GM12891 (cell line): ENCODE data around the gene PARP16.

Experiments
- DNase-seq: peaks from one replicate; pipeline ENCODE4 v3.0.0; 2011; ENCODE audit warnings: low spot score; ENCODE audit not compliant: insufficient read length
- FAIRE-seq: peaks from 2 replicates; lab custom pipeline; 2011; peaks lifted over from hg19 to GRCh38; lab: Jason Lieb, UNC
- PAX5 ChIP-seq: IDR thresholded peaks from 2 replicates; pipeline ENCODE4 v1.6.1; 2011; ENCODE audit warnings: low read length, moderate library complexity, mild to moderate bottlenecking; ENCODE audit not compliant: insufficient read depth, severe bottlenecking
- POLR2A ChIP-seq: IDR thresholded peaks from 2 replicates; pipeline ENCODE4 v1.6.1; 2011; ENCODE audit warnings: low read depth, low read length, control low read depth
- POLR2AphosphoS5 ChIP-seq: IDR thresholded peaks from 2 replicates; pipeline ENCODE4 v1.6.1; 2011; ENCODE audit warnings: low read depth, low read length, control low read depth
- POU2F2 ChIP-seq: IDR thresholded peaks from 2 replicates; pipeline ENCODE4 v1.6.1; 2011; ENCODE audit warnings: low read depth, mild to moderate bottlenecking, control low read depth, low read length, moderate library complexity
- SPI1 ChIP-seq: IDR thresholded peaks from 2 replicates; pipeline ENCODE4 v1.6.1; 2011; ENCODE audit warnings: low read depth, low read length, control low read depth
- TAF1 ChIP-seq: IDR thresholded peaks from 2 replicates; pipeline ENCODE4 v1.6.1; 2011; ENCODE audit warnings: low read depth, low read length, control low read depth

The PARP16 gene

DNA sequence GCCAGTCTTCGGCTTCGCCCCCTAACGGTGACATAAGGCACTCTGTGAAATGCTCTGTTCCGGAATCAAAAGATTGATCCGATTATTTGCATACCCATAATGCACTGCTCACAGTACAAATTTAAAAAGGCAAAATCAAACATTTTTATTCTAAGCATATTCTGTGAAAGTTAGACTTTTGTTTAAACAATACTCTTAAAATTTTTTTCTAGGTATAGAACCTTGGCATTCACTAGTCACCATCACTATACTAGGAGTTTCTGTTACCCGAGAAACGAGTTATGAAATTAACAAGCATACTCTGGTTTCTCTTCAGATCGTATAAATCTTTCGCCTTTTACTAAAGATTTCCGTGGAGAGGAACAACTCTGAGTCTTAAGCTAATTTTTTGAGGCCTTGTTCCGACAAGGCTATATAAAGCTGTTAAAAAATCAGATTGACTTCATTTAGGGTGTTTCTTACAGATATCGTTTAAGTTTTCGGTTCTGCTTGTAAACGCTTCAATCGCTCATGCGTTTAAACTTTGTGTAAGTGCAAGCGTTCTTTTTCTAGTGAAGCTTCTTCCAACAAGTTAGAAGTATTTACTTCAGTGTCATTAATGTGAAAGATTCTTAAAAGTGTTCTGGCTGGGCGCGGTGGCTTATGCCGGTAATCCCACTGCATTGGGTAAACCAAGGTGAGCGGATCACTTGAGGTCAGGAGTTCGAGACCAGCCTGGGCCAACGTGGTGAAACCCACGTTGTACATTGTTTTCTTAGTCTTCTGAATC is 17.9 kb upstream of the PARP16 start, which contains the start of gene RNU5B-1:
TSS of gene RNU5B-1 (plus strand) at position 297 of the 769 bp plus-strand sequence.
- FAIRE-seq: peak; percentile 88
- peak; percentile 100 for TF ChIP-seq POLR2A
- peak; percentile 99 for TF ChIP-seq POU2F2
- TF ChIP-seq SPI1: peak; percentile 49; the same call in 1 of the 2 replicates
- peak; percentile 71; the same call in 1 of the 2 replicates for TF ChIP-seq TAF1
- TF ChIP-seq POLR2AphosphoS5: peak; percentile 100
- peak; percentile 59 for TF ChIP-seq PAX5
- no peak for DNase-seq

DNA sequence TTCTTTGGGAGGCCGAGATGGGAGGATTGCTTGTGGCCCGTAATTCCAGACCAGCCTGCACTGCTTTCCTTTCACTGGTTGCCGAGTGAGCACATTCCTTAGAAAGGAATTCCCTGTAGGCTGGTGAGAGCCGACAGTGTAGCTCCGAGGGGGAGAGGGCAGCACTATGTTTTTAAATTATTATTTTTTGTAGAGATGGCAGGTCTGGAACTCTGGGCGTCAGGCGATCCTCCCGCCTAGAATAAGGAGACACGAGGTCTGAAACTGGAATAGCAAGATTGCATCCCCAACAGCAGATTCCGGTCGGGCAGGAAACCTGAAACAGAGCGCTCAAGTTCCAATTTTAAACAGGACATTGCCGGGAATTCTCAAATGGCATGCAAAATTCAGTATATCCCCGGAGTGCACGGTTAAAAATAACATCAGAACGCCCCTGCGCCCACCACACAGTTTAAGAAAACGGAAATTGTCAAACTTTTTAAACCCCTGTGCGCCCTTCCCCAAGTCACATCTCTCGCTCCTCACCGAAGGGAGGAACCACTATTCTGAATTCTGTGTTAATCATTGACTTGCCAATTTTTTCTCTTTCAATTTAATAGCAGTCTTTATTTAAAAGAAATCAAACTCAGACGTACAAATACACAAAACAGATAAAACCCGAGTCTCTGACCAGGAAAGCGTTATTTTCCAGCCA is 17.2 kb upstream of the PARP16 start:
- no peak for FAIRE-seq
- TF ChIP-seq SPI1 (no peak), PAX5 (no peak), TAF1 (no peak), POLR2A (no peak), POLR2AphosphoS5 (no peak), POU2F2 (no peak)
- no peak for DNase-seq

DNA sequence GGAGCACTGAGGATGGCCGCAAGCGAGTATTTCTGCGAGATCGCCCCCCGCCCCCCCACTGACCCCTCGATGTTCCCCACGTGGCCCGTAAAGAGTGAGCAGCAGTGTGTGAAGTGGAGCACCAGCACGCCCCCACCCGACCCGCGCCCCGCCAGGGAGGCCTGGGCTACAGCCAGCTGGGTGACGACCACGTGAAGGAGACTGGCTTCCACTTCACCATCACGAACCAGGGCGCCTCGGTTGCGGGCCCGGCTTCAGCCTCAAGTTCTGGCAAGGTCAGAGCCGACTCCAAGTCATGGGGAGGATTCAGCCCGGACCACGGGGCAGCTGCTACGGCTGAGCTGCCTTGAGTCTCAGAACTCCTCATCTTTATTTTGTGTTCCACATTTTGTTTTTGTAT is 15.4 kb upstream of the PARP16 start:
- FAIRE-seq (no peak), DNase-seq (no peak)

DNA sequence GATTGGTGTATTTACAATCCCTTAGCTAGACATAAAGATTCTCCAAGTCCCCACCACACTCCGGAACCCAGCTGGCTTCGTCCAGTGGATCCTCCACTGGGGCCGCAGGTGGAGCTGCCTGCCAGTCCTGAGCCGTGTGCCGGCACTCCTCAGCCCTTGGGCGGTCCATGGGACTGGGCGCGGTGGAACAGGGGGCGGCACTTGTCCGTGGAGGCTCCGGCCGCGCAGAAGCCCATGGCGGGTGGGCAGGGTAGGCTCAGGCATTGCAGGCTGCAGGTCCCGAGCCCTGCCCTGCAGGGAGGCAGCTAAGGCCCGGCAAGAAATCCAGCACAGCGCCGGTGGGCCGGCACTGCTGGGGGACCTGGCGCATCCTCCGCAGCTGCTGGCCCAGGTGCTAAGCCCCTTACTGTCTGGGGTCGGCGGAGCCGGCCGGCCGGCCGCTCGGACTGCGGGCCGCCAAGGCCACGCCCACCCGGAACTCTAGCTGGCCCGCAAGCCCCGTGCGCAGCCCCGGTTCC is 14.3 kb upstream of the PARP16 start:
- DNase-seq: no peak
- TF ChIP-seq POU2F2: no peak
- no peak for TF ChIP-seq PAX5
- TF ChIP-seq POLR2A: no peak
- TF ChIP-seq TAF1: no peak
- TF ChIP-seq POLR2AphosphoS5: no peak
- FAIRE-seq: no peak

More for the DNA sequence above, 15.4 kb upstream of the PARP16 start:
- TF ChIP-seq POU2F2 (no peak), SPI1 (no peak), TAF1 (no peak), POLR2AphosphoS5 (no peak), PAX5 (no peak), POLR2A (no peak)

DNA sequence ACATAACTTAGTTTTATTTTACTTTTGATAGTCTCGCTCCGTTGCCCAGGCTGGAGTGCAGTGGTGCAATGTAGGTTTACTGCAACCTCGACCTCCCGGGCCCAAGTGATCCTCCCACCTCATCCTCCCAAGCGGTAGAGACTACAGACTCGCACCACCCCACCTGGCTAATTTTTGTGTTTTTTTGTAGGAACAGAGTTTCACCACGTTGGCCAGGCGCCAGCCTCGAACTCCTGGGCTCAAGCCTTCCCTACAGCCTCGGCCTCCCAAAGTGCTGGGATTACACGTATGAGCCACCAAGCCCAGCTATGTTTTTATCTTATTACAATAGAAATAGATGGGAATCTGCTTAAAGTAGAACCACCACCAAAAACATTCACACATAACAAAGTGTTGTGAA is 12.0 kb upstream of the PARP16 start:
- no peak for DNase-seq
- FAIRE-seq: no peak
- TF ChIP-seq SPI1: no peak

DNA sequence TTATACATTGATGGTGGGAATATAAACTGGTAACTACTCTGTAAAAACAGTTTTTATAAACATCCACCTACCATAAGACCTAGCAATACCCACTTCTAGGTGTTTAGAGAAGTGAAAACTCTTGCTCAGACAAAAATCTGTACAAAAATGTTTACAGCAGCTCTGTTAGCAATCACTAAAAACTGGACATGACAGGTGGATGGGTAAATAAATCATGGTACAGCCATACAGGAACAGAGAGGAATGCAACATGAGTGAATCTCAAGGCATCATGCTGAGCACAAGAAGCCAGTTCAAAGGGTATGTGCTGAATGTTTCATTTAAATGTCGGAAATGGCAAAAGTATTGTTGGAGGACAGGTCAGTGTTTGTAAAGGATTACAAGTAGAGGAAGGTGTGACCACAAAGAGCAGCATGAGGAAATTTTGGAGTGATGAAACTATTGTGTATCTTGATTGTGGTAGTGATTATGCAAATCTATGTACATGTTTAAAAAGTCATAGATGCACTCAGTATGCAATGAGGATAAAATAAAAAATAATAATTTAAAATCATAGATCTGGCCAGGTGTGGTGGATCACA is 6.3 kb upstream of the PARP16 start:
- DNase-seq (no peak), FAIRE-seq (peak; percentile 52)
- TF ChIP-seq POLR2A: no peak
- TF ChIP-seq SPI1: peak; percentile 48; the same call in 1 of the 2 replicates
- no peak for TF ChIP-seq POU2F2

DNA sequence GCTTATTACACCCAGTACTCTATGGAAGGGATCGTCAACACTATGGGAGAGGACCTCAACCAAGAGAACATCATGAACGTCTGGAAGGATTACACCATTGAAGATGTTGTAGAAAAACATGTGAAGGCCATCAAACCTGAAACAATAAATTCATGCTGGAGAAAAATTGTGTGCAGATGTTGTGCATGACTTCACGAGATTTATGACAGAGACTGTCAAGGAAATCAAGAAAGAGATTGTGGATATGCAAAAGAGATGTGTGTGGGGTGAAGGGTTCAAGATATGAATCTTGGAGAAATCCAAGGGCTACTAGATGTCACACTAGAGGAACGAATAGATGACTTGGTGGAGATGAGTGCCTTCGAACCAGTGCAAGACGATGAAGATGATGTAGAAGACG is 3.5 kb upstream of the PARP16 start:
- TF ChIP-seq POLR2AphosphoS5 (no peak), POU2F2 (no peak)
- no peak for FAIRE-seq
- DNase-seq: no peak

DNA sequence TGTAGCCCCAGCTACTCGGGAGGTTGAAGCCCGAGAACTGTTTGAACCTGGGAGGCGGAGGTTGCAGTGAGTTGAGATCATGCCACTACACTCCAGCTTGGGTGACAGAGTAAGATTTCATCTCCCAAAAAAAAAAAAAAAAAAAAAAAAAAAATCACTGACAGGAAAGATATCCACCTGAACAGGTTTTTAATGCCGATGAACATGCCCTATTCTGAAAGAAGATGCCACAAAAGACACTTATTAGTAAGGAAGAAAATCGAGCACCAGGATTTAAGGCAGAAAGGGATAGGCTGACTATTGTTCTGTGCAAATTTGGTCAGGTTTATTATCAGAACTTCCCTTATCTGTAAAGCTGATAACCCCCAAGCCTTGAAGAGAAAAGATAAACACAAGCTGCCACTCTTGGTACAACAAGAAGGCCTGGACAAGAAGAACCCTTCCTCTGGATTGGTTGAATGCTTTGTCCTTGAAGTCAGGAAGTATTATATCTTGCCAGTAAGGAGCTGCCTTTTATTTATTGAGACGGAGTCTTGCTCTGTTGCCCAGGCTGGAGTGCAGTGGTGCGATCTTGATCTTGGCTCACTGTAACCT is 2.7 kb upstream of the PARP16 start:
- FAIRE-seq (no peak), DNase-seq (no peak)
- TF ChIP-seq PAX5 (no peak), SPI1 (no peak), POLR2AphosphoS5 (no peak), POLR2A (no peak), POU2F2 (no peak), TAF1 (no peak)

DNA sequence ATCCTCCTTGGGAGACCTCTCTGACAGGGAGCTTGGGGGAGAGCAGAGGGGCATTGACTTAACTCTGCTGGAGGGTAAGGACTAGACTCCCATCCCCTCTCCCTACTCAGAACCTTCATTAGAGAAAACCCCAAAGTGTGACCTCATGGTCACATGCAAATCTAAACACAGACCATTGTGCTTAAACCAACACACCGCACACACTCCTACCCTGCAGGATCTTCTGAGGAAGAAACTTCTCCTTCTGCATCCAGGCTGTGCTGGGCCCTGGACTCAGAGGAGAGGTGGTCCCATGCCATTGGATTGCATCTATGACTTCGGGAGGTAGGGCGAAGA is 805 bp upstream of the PARP16 start:
- FAIRE-seq (no peak), DNase-seq (no peak)
- TF ChIP-seq POLR2A (no peak), POU2F2 (peak; percentile 7; the same call in 1 of the 2 replicates), SPI1 (no peak), POLR2AphosphoS5 (no peak)
